SIG-M5 treated with dmso at 0.1 percent for 504 hours (cell line): ENCODE measurements around the gene TMIE.

Source experiments
- DNase-seq: peaks from one replicate; lab custom pipeline; 2025; ENCODE audit not compliant: unreplicated experiment; lab: John Stamatoyannopoulos, UW

Gene TMIE

GRCh38 chr3:46668591-46668990 is 32.6 kb upstream of the TMIE start:
- DNase-seq: no peak

GRCh38 chr3:46669191-46669999 is 31.8 kb upstream of the TMIE start:
- no peak for DNase-seq

GRCh38 chr3:46670000-46670890 is 30.9 kb upstream of the TMIE start:
- no peak for DNase-seq

- no peak for DNase-seq
Observed at GRCh38 chr3:46670891-46671427, 30.2 kb upstream of the TMIE start.

- DNase-seq: no peak
Observed at GRCh38 chr3:46671541-46672348, 29.4 kb upstream of the TMIE start.

- DNase-seq: no peak
Observed at GRCh38 chr3:46672349-46672695, 28.9 kb upstream of the TMIE start.

- no peak for DNase-seq
Observed at GRCh38 chr3:46673151-46674030, 27.8 kb upstream of the TMIE start.

- DNase-seq: no peak
Observed at GRCh38 chr3:46674031-46674845, 27.0 kb upstream of the TMIE start.

GRCh38 chr3:46675426-46675825 is 25.8 kb upstream of the TMIE start:
- DNase-seq: no peak

- no peak for DNase-seq
Observed at GRCh38 chr3:46675843-46676567, 25.2 kb upstream of the TMIE start.

- no peak for DNase-seq
Observed at GRCh38 chr3:46676601-46677410, 24.4 kb upstream of the TMIE start.

GRCh38 chr3:46677411-46677726 is 23.8 kb upstream of the TMIE start:
- no peak for DNase-seq

- DNase-seq: no peak
Observed at GRCh38 chr3:46678280-46678679, 22.9 kb upstream of the TMIE start.

- no peak for DNase-seq
Observed at GRCh38 chr3:46679681-46680080, 21.5 kb upstream of the TMIE start.

- DNase-seq: no peak
Observed at GRCh38 chr3:46680298-46680826, 20.8 kb upstream of the TMIE start.

GRCh38 chr3:46681387-46681786 is 19.8 kb upstream of the TMIE start:
- no peak for DNase-seq

- no peak for DNase-seq
Observed at GRCh38 chr3:46681856-46682540, 19.2 kb upstream of the TMIE start.
